ENCODE data around the gene MAP1B. TPM values are rescaled to one million over a fixed set of nuclear protein-coding genes. Genes with fewer than 3 reads are reported as not detected.

Gene MAP1B
- polyA plus RNA-seq, 1 donor from 2014 or later: 0.10 TPM

- Mint-ChIP-seq H3K27me3 (no peaks in the 10 kb centered on the region), H3K4me1 (no peaks in the 10 kb centered on the region), H3K9me3 (no peaks in the 10 kb centered on the region), H3K27ac (no peak overlapping the region), H3K36me3 (peaks cover 22% of the 10 kb centered on the region), H3K4me3 (no peak overlapping the region)
Observed at GRCh38 chr5:72221541-72221940, 114.3 kb downstream of the MAP1B start.

GRCh38 chr5:72222521-72222920 is 115.2 kb downstream of the MAP1B start:
- no peak overlapping the region for H3K4me3 Mint-ChIP-seq
- H3K27me3 Mint-ChIP-seq: no peaks in the 10 kb centered on the region
- H3K9me3 Mint-ChIP-seq: no peaks in the 10 kb centered on the region
- H3K36me3 Mint-ChIP-seq: peaks cover 19% of the 10 kb centered on the region
- H3K4me1 Mint-ChIP-seq: no peaks in the 10 kb centered on the region
- H3K27ac Mint-ChIP-seq: no peak overlapping the region

- H3K4me1 Mint-ChIP-seq: no peaks in the 10 kb centered on the region
- no peak overlapping the region for H3K27ac Mint-ChIP-seq
- no peak overlapping the region for H3K4me3 Mint-ChIP-seq
- no peaks in the 10 kb centered on the region for H3K27me3 Mint-ChIP-seq
- peaks cover 12% of the 10 kb centered on the region for H3K36me3 Mint-ChIP-seq
- H3K9me3 Mint-ChIP-seq: no peaks in the 10 kb centered on the region
Observed at GRCh38 chr5:72223371-72223770, 116.1 kb downstream of the MAP1B start.

GRCh38 chr5:72224946-72225463 is 117.7 kb downstream of the MAP1B start:
- Mint-ChIP-seq H3K4me3 (no peak overlapping the region), H3K36me3 (peaks cover 8% of the 10 kb centered on the region), H3K9me3 (no peaks in the 10 kb centered on the region), H3K4me1 (no peaks in the 10 kb centered on the region), H3K27ac (no peak overlapping the region), H3K27me3 (no peaks in the 10 kb centered on the region)

GRCh38 chr5:72225741-72226140 is 118.5 kb downstream of the MAP1B start:
- Mint-ChIP-seq H3K27me3 (no peaks in the 10 kb centered on the region), H3K36me3 (peaks cover 8% of the 10 kb centered on the region), H3K4me3 (no peak overlapping the region), H3K9me3 (no peaks in the 10 kb centered on the region), H3K4me1 (no peaks in the 10 kb centered on the region), H3K27ac (no peak overlapping the region)

GRCh38 chr5:72226950-72227349 is 119.7 kb downstream of the MAP1B start:
- Mint-ChIP-seq H3K27ac (no peak overlapping the region), H3K4me3 (no peak overlapping the region), H3K4me1 (peaks cover 0 to 1% (median 0%) of the 10 kb centered on the region in 3 donors), H3K27me3 (no peaks in the 10 kb centered on the region), H3K9me3 (no peaks in the 10 kb centered on the region), H3K36me3 (peaks cover 13% of the 10 kb centered on the region)

- no peak overlapping the region for H3K27ac Mint-ChIP-seq
- H3K4me3 Mint-ChIP-seq: no peak overlapping the region
- peaks cover 7% of the 10 kb centered on the region for H3K36me3 Mint-ChIP-seq
- no peaks in the 10 kb centered on the region for H3K27me3 Mint-ChIP-seq
- H3K4me1 Mint-ChIP-seq: peaks cover 0 to 11% (median 10%) of the 10 kb centered on the region in 3 donors
- no peaks in the 10 kb centered on the region for H3K9me3 Mint-ChIP-seq
Observed at GRCh38 chr5:72228960-72229359, 121.7 kb downstream of the MAP1B start.

- H3K36me3 Mint-ChIP-seq: peaks cover 10% of the 10 kb centered on the region
- H3K9me3 Mint-ChIP-seq: no peaks in the 10 kb centered on the region
- no peak overlapping the region for H3K27ac Mint-ChIP-seq
- H3K27me3 Mint-ChIP-seq: no peaks in the 10 kb centered on the region
- no peak overlapping the region for H3K4me3 Mint-ChIP-seq
- H3K4me1 Mint-ChIP-seq: peaks cover 0 to 21% (median 16%) of the 10 kb centered on the region in 3 donors
Observed at GRCh38 chr5:72231991-72232703, 124.9 kb downstream of the MAP1B start.

GRCh38 chr5:72232838-72233237 is 125.6 kb downstream of the MAP1B start:
- peaks cover 10% of the 10 kb centered on the region for H3K36me3 Mint-ChIP-seq
- H3K9me3 Mint-ChIP-seq: no peaks in the 10 kb centered on the region
- H3K27ac Mint-ChIP-seq: no peak overlapping the region
- H3K4me1 Mint-ChIP-seq: peaks cover 0 to 21% (median 16%) of the 10 kb centered on the region in 3 donors
- H3K27me3 Mint-ChIP-seq: no peaks in the 10 kb centered on the region
- H3K4me3 Mint-ChIP-seq: no peak overlapping the region

- Mint-ChIP-seq H3K36me3 (peaks cover 10% of the 10 kb centered on the region), H3K27me3 (no peaks in the 10 kb centered on the region), H3K9me3 (no peaks in the 10 kb centered on the region), H3K27ac (no peak overlapping the region), H3K4me1 (peaks cover 0 to 21% (median 16%) of the 10 kb centered on the region in 3 donors), H3K4me3 (no peak overlapping the region)
Observed at GRCh38 chr5:72233835-72234234, 126.6 kb downstream of the MAP1B start.

GRCh38 chr5:72234265-72234700 is 127.0 kb downstream of the MAP1B start:
- no peak overlapping the region for H3K4me3 Mint-ChIP-seq
- peaks cover 10% of the 10 kb centered on the region for H3K36me3 Mint-ChIP-seq
- no peaks in the 10 kb centered on the region for H3K27me3 Mint-ChIP-seq
- no peaks in the 10 kb centered on the region for H3K9me3 Mint-ChIP-seq
- no peak overlapping the region for H3K27ac Mint-ChIP-seq
- peaks cover 0 to 21% (median 16%) of the 10 kb centered on the region in 3 donors for H3K4me1 Mint-ChIP-seq

GRCh38 chr5:72234868-72235267 is 127.6 kb downstream of the MAP1B start:
- Mint-ChIP-seq H3K9me3 (no peaks in the 10 kb centered on the region), H3K4me3 (no peak overlapping the region), H3K27me3 (no peaks in the 10 kb centered on the region), H3K27ac (no peak overlapping the region), H3K4me1 (peaks cover 0 to 21% (median 16%) of the 10 kb centered on the region in 3 donors), H3K36me3 (peaks cover 8% of the 10 kb centered on the region)

GRCh38 chr5:72235725-72236124 is 128.4 kb downstream of the MAP1B start:
- Mint-ChIP-seq H3K9me3 (no peaks in the 10 kb centered on the region), H3K4me1 (peaks cover 0 to 21% (median 16%) of the 10 kb centered on the region in 3 donors), H3K36me3 (peaks cover 8% of the 10 kb centered on the region), H3K4me3 (no peak overlapping the region), H3K27me3 (no peaks in the 10 kb centered on the region), H3K27ac (no peak overlapping the region)

GRCh38 chr5:72237415-72237814 is 130.1 kb downstream of the MAP1B start:
- Mint-ChIP-seq H3K36me3 (peaks cover 3% of the 10 kb centered on the region), H3K27ac (no peak overlapping the region), H3K9me3 (no peaks in the 10 kb centered on the region), H3K4me3 (no peak overlapping the region), H3K27me3 (no peaks in the 10 kb centered on the region), H3K4me1 (peaks cover 2 to 18% (median 12%) of the 10 kb centered on the region in 3 donors)

GRCh38 chr5:72237879-72238278 is 130.6 kb downstream of the MAP1B start:
- Mint-ChIP-seq H3K27me3 (no peaks in the 10 kb centered on the region), H3K27ac (no peak overlapping the region), H3K4me1 (peaks cover 2 to 13% (median 8%) of the 10 kb centered on the region in 3 donors), H3K36me3 (peaks cover 3% of the 10 kb centered on the region), H3K4me3 (no peak overlapping the region), H3K9me3 (no peaks in the 10 kb centered on the region)
